Measurements from ENCODE around the gene GPRC5D. TPM values are rescaled to one million over a fixed set of nuclear protein-coding genes. Genes with fewer than 3 reads are reported as not detected.

The GPRC5D gene
- total and polyA plus RNA-seq, 12 donors, result 0.04 TPM; not detected in 11

DNA sequence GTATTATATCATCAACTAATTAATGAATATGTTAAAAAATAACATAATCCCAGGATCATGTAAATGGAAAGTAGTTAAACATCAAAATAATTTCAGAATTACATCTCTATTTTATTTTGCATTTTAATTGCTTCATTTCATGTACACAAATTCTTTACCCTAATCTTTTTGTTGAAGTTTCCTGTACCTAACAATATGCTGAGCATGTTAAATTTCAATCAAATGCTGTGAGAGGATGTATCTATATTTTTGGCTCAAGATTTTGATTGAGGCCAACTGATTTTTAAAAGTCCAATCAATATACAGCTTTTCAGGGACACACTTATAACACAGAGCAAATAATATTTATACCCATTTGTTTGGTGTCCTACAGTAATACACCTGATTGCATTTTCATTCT, 6.4 kb downstream of the GPRC5D start:
- ATAC-seq, result no peak
- Histone ChIP-seq H3K4me1 (no peaks in the 10 kb centered on the region), H3K27ac (no peak overlapping the region)

DNA sequence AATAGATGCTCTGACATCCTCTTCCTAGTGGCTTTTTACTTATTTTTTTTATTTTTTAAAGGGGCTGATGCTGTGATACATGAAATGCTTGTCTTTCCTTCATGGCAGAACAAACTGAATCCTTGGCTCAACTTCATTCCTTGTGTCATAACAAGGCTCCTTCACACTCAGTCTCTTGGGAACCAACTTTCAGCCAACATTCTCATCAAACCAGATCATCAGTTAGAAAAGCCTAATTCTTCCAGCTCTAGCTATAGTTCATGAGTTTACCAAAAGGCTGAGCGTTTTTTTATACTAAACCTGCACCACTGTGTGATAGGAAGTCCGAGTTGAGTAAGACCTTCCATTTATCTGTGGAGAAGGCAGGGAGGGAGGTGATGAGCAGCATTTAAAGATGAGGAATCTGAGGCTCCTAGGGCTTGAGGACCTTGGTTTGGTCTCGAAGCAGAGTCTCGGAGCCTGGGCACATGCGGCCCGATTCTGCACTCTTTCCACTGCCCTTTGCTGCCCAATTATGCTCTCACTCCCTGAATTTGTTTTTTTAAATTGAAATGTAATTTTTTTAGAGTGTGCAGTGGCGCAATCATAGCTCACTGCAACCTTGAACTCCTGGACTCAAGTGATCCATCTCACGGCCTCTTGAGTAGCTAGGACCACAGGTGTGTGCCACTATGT, 8.2 kb downstream of the GPRC5D start:
- TF ChIP-seq, protein P1, sequence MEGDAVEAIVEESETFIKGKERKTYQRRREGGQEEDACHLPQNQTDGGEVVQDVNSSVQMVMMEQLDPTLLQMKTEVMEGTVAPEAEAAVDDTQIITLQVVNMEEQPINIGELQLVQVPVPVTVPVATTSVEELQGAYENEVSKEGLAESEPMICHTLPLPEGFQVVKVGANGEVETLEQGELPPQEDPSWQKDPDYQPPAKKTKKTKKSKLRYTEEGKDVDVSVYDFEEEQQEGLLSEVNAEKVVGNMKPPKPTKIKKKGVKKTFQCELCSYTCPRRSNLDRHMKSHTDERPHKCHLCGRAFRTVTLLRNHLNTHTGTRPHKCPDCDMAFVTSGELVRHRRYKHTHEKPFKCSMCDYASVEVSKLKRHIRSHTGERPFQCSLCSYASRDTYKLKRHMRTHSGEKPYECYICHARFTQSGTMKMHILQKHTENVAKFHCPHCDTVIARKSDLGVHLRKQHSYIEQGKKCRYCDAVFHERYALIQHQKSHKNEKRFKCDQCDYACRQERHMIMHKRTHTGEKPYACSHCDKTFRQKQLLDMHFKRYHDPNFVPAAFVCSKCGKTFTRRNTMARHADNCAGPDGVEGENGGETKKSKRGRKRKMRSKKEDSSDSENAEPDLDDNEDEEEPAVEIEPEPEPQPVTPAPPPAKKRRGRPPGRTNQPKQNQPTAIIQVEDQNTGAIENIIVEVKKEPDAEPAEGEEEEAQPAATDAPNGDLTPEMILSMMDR (IDR thresholded peaks at IDR 0.05), result no peak
- WGBS, 2 donors, result 88 to 91% methylated on average over 8 of the region's 8 CpGs
- H3K27me3 ChIP-seq, result no peaks in the 10 kb centered on the region
- H3K4me1 ChIP-seq, result no peaks in the 10 kb centered on the region
- intact Hi-C loops (cut with DNase I), result no loop called here
- no peak overlapping the region for H3K27ac ChIP-seq
- DNase-seq (no peak), ATAC-seq (peak in 1 of 8 donors; percentile 70)
- H3K9me3 ChIP-seq, result no peaks in the 10 kb centered on the region
- H3K36me3 ChIP-seq, result no peaks in the 10 kb centered on the region
- no peak overlapping the region for H3K4me3 ChIP-seq

More for the DNA sequence above, 6.4 kb downstream of the GPRC5D start:
- H3K27me3 ChIP-seq, result no peaks in the 10 kb centered on the region
- no peaks in the 10 kb centered on the region for H3K9me3 ChIP-seq
- no peak overlapping the region for H3K4me3 ChIP-seq
- TF ChIP-seq, protein P1 (IDR thresholded peaks at IDR 0.05), result no peak
- intact Hi-C loops (cut with DNase I), result no loop called here
- no peaks in the 10 kb centered on the region for H3K36me3 ChIP-seq
- DNase-seq, result no peak

DNA sequence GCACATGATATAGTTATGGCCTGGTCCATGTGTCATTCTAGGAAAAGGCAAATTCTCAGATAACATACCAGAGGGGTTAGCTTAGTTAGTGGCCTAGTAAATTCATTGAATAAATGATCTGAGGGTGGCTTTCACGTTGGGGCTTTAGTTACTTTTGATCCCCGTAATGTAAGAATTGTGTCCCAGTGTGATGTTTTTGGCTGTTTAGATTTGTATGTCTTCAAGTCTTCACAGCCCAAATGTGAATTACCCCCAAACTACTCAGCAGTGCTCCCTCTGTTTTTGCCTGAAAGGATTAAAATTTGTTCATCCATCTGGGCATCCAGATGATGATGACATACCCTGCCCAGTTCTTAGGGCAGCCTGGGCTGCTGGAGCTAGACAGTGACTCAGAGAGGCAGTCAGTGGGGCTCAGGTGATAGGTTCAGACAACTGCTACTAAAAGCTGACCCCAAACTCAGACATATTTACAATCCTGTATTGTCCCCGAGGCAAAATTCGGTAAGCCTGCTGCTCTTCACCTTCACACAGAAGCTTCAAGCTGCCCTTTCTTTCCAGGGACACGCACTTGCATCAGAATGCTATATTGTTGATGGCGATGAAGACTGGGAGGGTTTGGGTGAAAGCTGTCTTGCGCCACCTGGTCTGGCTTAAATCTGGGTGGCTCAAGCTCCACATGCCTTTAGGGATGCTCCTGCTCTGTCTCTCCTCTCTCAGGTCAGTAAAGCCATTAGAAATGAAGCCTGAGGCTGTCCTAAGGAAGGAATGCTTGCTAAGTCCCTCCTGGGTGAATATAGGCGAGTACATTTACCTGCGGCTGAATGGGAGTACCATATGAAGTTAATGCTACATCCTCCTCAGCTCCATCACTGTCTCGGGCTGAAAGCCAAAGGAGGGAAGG, 10.3 kb downstream of the GPRC5D start:
- H3K4me3 ChIP-seq, result no peak overlapping the region
- no peaks in the 10 kb centered on the region for H3K36me3 ChIP-seq
- H3K27ac ChIP-seq, result no peak overlapping the region
- intact Hi-C loops (cut with DNase I), result no loop called here
- H3K4me1 ChIP-seq, result no peaks in the 10 kb centered on the region
- DNase-seq (no peak), ATAC-seq (no peak)
- no peaks in the 10 kb centered on the region for H3K9me3 ChIP-seq
- WGBS, 2 donors, result 93 to 94% methylated on average over 10 of the region's 10 CpGs
- no peaks in the 10 kb centered on the region for H3K27me3 ChIP-seq
- TF ChIP-seq, protein P1 (IDR thresholded peaks at IDR 0.05), result no peak

DNA sequence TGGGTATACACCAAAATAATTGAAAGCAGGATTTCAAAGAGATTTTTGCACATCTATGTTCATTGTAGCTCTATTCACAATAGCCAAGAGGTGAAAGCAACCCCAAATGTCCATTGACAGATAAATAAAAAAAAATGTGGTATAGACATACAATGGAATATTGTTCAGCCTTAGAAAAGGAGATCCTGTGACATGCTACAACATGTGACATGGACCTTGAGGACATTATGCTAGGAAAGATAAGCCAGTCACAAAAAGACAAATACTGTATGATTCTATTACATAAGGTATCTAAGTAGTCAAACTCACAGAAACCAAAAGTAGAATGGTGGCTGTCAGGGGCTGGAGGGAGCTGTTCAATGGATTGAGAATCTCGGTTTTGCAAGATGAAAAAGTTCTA, 12.1 kb downstream of the GPRC5D start:
- H3K9me3 ChIP-seq, result no peaks in the 10 kb centered on the region
- ATAC-seq (no peak), DNase-seq (no peak)
- no peaks in the 10 kb centered on the region for H3K27me3 ChIP-seq
- 79 to 88% methylated on average over 1 of the region's 1 CpG for WGBS, 2 donors
- H3K36me3 ChIP-seq, result no peaks in the 10 kb centered on the region
- intact Hi-C loops (cut with DNase I), result no loop called here
- H3K4me1 ChIP-seq, result no peaks in the 10 kb centered on the region
- no peak overlapping the region for H3K27ac ChIP-seq
- no peak overlapping the region for H3K4me3 ChIP-seq
- TF ChIP-seq, protein P1 (IDR thresholded peaks at IDR 0.05), result no peak

Data from heart right ventricle (tissue), 16 donors.